ENCODE data around the gene CDX2. TPM values are rescaled to one million over a fixed set of nuclear protein-coding genes. Genes with fewer than 3 reads are reported as not detected.
A peak's percentile ranks its signal among the peaks of the same experiment; 100 is the strongest.

Gene CDX2
- total RNA-seq, 4 donors from 2014 or later, result not detected

- DNase-seq (ENCODE audit: low spot score in 2 of 2), result no peak
- intact Hi-C loops (cut with DNase I; ENCODE audit: low total_unique reads), result no loop called here
- peak overlapping the region; percentile 34 for H3K4me3 ChIP-seq (ENCODE audit: low read depth, poor library complexity, severe bottlenecking)
- TF ChIP-seq, protein P1, sequence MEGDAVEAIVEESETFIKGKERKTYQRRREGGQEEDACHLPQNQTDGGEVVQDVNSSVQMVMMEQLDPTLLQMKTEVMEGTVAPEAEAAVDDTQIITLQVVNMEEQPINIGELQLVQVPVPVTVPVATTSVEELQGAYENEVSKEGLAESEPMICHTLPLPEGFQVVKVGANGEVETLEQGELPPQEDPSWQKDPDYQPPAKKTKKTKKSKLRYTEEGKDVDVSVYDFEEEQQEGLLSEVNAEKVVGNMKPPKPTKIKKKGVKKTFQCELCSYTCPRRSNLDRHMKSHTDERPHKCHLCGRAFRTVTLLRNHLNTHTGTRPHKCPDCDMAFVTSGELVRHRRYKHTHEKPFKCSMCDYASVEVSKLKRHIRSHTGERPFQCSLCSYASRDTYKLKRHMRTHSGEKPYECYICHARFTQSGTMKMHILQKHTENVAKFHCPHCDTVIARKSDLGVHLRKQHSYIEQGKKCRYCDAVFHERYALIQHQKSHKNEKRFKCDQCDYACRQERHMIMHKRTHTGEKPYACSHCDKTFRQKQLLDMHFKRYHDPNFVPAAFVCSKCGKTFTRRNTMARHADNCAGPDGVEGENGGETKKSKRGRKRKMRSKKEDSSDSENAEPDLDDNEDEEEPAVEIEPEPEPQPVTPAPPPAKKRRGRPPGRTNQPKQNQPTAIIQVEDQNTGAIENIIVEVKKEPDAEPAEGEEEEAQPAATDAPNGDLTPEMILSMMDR (IDR thresholded peaks at IDR 0.05), result no peak
- TF ChIP-seq POLR2A (IDR thresholded peaks at IDR 0.05), result no peak
- WGBS, 2 donors, result 21 to 32% methylated on average over 30 of the region's 30 CpGs
Observed at GRCh38 chr13:27952876-27953675, 16.0 kb downstream of the CDX2 start.

DNA sequence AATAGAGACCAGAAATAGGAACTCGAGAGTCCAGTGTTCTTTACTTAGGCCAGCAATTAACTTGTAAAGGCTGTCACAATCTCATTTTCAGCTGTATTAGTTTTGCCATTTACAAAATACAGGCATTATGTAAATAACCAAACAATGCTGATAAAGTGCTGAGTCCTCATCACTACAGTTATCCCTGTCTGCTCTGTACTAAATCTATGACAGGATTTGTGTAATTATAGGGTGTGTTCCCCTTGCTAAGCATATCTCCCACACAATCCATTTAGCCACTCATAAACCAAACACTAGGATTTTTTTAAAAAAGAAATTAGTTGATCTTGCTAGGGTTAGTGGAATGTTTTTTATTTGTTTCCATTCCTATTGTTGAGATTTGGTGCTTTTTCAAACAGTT lies 26.1 kb downstream of the CDX2 start:
- TF ChIP-seq, protein P1 (IDR thresholded peaks at IDR 0.05), result no peak
- no peak for TF ChIP-seq POLR2A (IDR thresholded peaks at IDR 0.05)
- intact Hi-C loops (cut with DNase I; ENCODE audit: low total_unique reads), result no loop called here
- no peak overlapping the region for H3K4me3 ChIP-seq (ENCODE audit: low read depth, poor library complexity, severe bottlenecking)
- no peak for DNase-seq (ENCODE audit: low spot score in 2 of 2)
- 77 to 83% methylated on average over 1 of the region's 1 CpG for WGBS, 2 donors

- no peak overlapping the region for H3K4me3 ChIP-seq (ENCODE audit: low read depth, poor library complexity, severe bottlenecking)
- DNase-seq (ENCODE audit: low spot score in 2 of 2), result no peak
- intact Hi-C loops (cut with DNase I; ENCODE audit: low total_unique reads), result no loop called here
- TF ChIP-seq POLR2A (IDR thresholded peaks at IDR 0.05), result no peak
- TF ChIP-seq, protein P1 (IDR thresholded peaks at IDR 0.05), result no peak
- WGBS, 2 donors, result 65 to 84% methylated on average over 2 of the region's 2 CpGs
Observed at GRCh38 chr13:27933580-27934328, 35.4 kb downstream of the CDX2 start.

DNA sequence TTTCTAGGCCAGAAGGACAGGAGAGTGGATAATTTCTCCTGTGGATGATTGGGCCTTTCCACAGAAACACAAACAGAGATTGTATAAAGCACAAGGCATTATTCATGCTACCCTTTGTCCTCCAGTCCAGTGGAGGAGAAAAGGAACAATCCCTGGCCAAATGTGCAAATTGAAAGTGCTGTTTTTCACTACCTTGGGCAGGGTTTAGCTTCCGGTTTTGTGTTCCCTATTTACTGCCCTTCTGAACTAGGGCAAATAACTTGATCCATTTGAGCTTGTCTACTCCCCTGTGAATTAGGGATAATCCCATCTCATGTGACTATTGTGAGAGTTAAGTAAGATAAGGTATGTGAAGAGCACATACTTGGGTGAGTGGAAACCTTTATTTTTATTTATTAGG lies 36.0 kb downstream of the CDX2 start:
- 58 to 78% methylated on average over 1 of the region's 1 CpG for WGBS, 2 donors
- intact Hi-C loops (cut with DNase I; ENCODE audit: low total_unique reads), result no loop called here
- no peak overlapping the region for H3K4me3 ChIP-seq (ENCODE audit: low read depth, poor library complexity, severe bottlenecking)
- no peak for DNase-seq (ENCODE audit: low spot score in 2 of 2)
- TF ChIP-seq POLR2A (IDR thresholded peaks at IDR 0.05), result no peak
- TF ChIP-seq, protein P1 (IDR thresholded peaks at IDR 0.05), result no peak

GRCh38 chr13:27929868-27930267 lies 39.2 kb downstream of the CDX2 start:
- DNase-seq (ENCODE audit: low spot score in 2 of 2), result no peak
- TF ChIP-seq POLR2A (IDR thresholded peaks at IDR 0.05), result no peak
- TF ChIP-seq, protein P1 (IDR thresholded peaks at IDR 0.05), result no peak
- intact Hi-C loops (cut with DNase I; ENCODE audit: low total_unique reads), result no loop called here
- no peak overlapping the region for H3K4me3 ChIP-seq (ENCODE audit: low read depth, poor library complexity, severe bottlenecking)

Data from lower leg skin (tissue), 4 donors.